WTC11 (cell line): ENCODE data around the gene IMMT.

Source experiments
- ATF2 ChIP-seq: sonication (generic); formaldehyde crosslinking; IDR thresholded peaks from 2 replicates; pipeline ENCODE4 v1.8.1; 2022; ENCODE audit warnings: low read depth, missing genetic modification reagents, borderline replicate concordance
- ATF3 ChIP-seq: sonication (generic); formaldehyde crosslinking; conservative IDR thresholded peaks from 2 replicates; pipeline ENCODE4 v1.8.1; 2022; ENCODE audit warnings: mild to moderate bottlenecking, missing genetic modification reagents
- CTCF ChIP-seq: fragments of 200-600 bp; IDR thresholded peaks from 2 replicates; pipeline ENCODE4 v1.8.0; 2022; ENCODE audit warnings: antibody characterized with exemption
- FOXK1 ChIP-seq: sonication (generic); formaldehyde crosslinking; IDR thresholded peaks from 2 replicates; pipeline ENCODE4 v1.8.0; 2022; ENCODE audit warnings: mild to moderate bottlenecking, moderate library complexity, missing genetic modification reagents
- GABPB1 ChIP-seq: sonication (generic); formaldehyde crosslinking; IDR thresholded peaks from 2 replicates; pipeline ENCODE4 v1.8.1; 2023; ENCODE audit warnings: mild to moderate bottlenecking, missing genetic modification reagents
- NR1H2 ChIP-seq: sonication (generic); formaldehyde crosslinking; IDR thresholded peaks from 2 replicates; pipeline ENCODE4 v1.9.0; 2021; ENCODE audit warnings: mild to moderate bottlenecking, moderate library complexity, missing genetic modification reagents
- SOX15 ChIP-seq: fragments of 250-450 bp; sonication (Bioruptor Pico); IDR thresholded peaks from 2 replicates; pipeline ENCODE4 v1.9.0; 2021; ENCODE audit warnings: mild to moderate bottlenecking
- SP1 ChIP-seq: sonication (generic); formaldehyde crosslinking; conservative IDR thresholded peaks from 2 replicates; pipeline ENCODE4 v1.8.1; 2022; ENCODE audit warnings: missing genetic modification reagents
- TCF7 ChIP-seq: sonication (generic); formaldehyde crosslinking; IDR thresholded peaks from 2 replicates; pipeline ENCODE4 v1.8.0; 2022; ENCODE audit warnings: mild to moderate bottlenecking, low read depth, missing genetic modification reagents, moderate library complexity
- ZNF121 ChIP-seq: sonication (generic); formaldehyde crosslinking; IDR thresholded peaks from 2 replicates; pipeline ENCODE4 v1.8.0; 2023; ENCODE audit warnings: missing genetic modification reagents
- ZNF263 ChIP-seq: sonication (generic); formaldehyde crosslinking; IDR thresholded peaks from 2 replicates; pipeline ENCODE4 v1.8.1; 2022; ENCODE audit warnings: low read depth, mild to moderate bottlenecking, moderate library complexity, missing genetic modification reagents
- ZNF423 ChIP-seq: fragments of 250-450 bp; sonication (Bioruptor Pico); IDR thresholded peaks from 2 replicates; pipeline ENCODE4 v2.1.2; 2022; ENCODE audit warnings: mild to moderate bottlenecking, moderate library complexity
- ZNF671 ChIP-seq: fragments of 250-450 bp; sonication (Bioruptor Pico); IDR thresholded peaks from 2 replicates; pipeline ENCODE4 v1.8.0; 2021; ENCODE audit warnings: mild to moderate bottlenecking

GRCh38 chr2:86227685-86228084 is 32.4 kb upstream of the IMMT start:
- TF ChIP-seq CTCF (no peak), FOXK1 (CRISPR knock-in tag) (no peak), SP1 (CRISPR knock-in tag) (no peak), ATF3 (CRISPR knock-in tag) (no peak), ZNF423 (no peak), ZNF671 (CRISPR knock-in tag) (no peak), ZNF263 (CRISPR knock-in tag) (no peak), GABPB1 (CRISPR knock-in tag) (no peak), ZNF121 (CRISPR knock-in tag) (no peak), NR1H2 (CRISPR knock-in tag) (no peak), ATF2 (CRISPR knock-in tag) (no peak), SOX15 (CRISPR knock-in tag) (no peak), TCF7 (no peak)
